Ishikawa (cell line): Measurements from ENCODE around the gene MPZL2.

Source experiments
- CEBPB ChIP-seq: IDR thresholded peaks from 2 replicates; pipeline ENCODE4 v1.6.1; 2012
- CREB1 ChIP-seq: IDR thresholded peaks from 2 replicates; pipeline ENCODE4 v1.6.1; 2012; ENCODE audit warnings: low read depth
- EGR1 ChIP-seq: IDR thresholded peaks from 2 replicates; pipeline ENCODE4 v1.6.1; 2012
- EP300 ChIP-seq: IDR thresholded peaks from 2 replicates; pipeline ENCODE4 v1.6.1; 2012; ENCODE audit warnings: borderline replicate concordance
- FOXM1 ChIP-seq: IDR thresholded peaks from 2 replicates; pipeline ENCODE4 v1.6.1; 2012; ENCODE audit warnings: low read depth, borderline replicate concordance
- NFIC ChIP-seq: IDR thresholded peaks from 2 replicates; pipeline ENCODE4 v1.6.1; 2012
- RAD21 ChIP-seq: IDR thresholded peaks from 2 replicates; pipeline ENCODE4 v1.6.1; 2012; ENCODE audit warnings: low read depth
- TAF1 ChIP-seq: IDR thresholded peaks from 2 replicates; pipeline ENCODE4 v1.6.1; 2012; ENCODE audit warnings: low read depth, mild to moderate bottlenecking
- TCF12 ChIP-seq: IDR thresholded peaks from 2 replicates; pipeline ENCODE4 v1.6.1; 2012; ENCODE audit warnings: low read depth
- TEAD4 ChIP-seq: IDR thresholded peaks from 2 replicates; pipeline ENCODE4 v1.6.1; 2012
- YY1 ChIP-seq: IDR thresholded peaks from 2 replicates; pipeline ENCODE4 v1.6.1; 2012; ENCODE audit warnings: low read depth
- ZBTB7A ChIP-seq: IDR thresholded peaks from 2 replicates; pipeline ENCODE4 v1.6.1; 2012; ENCODE audit warnings: low read depth
- TF ChIP-seq, protein P1 (sequence below): IDR thresholded peaks from 2 replicates; pipeline ENCODE4 v1.6.1; 2012; ENCODE audit warnings: low read depth, mild to moderate bottlenecking
- TF ChIP-seq, protein P2 (sequence below): IDR thresholded peaks from 2 replicates; pipeline ENCODE4 v1.6.1; 2012
- TF ChIP-seq, protein P3 (sequence below): IDR thresholded peaks from 2 replicates; pipeline ENCODE4 v1.6.1; 2012

Gene MPZL2

DNA sequence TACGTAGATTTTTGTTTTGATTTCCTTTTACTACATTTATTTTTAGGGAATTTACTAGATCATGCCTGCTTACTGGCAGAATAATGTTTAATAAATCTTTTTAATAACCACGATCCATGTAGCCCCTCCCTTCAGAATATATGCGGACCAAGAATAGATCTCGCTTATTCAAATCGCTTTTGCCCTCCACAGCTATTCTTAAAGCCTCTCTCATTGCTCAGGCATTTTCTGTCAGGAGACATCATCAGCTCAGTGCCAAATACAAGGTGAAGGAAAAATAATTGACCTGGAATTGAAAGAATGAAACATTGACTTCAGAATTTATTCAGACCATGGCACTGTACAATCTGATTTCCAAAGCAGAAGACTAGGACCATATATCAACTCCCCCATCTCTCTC is 29.3 kb downstream of the MPZL2 start:
- TF ChIP-seq EP300 (no peak), RAD21 (no peak), YY1 (no peak), ZBTB7A (no peak), CREB1 (no peak), TAF1 (no peak), NFIC (no peak), TEAD4 (no peak)
- TF ChIP-seq, protein P1, sequence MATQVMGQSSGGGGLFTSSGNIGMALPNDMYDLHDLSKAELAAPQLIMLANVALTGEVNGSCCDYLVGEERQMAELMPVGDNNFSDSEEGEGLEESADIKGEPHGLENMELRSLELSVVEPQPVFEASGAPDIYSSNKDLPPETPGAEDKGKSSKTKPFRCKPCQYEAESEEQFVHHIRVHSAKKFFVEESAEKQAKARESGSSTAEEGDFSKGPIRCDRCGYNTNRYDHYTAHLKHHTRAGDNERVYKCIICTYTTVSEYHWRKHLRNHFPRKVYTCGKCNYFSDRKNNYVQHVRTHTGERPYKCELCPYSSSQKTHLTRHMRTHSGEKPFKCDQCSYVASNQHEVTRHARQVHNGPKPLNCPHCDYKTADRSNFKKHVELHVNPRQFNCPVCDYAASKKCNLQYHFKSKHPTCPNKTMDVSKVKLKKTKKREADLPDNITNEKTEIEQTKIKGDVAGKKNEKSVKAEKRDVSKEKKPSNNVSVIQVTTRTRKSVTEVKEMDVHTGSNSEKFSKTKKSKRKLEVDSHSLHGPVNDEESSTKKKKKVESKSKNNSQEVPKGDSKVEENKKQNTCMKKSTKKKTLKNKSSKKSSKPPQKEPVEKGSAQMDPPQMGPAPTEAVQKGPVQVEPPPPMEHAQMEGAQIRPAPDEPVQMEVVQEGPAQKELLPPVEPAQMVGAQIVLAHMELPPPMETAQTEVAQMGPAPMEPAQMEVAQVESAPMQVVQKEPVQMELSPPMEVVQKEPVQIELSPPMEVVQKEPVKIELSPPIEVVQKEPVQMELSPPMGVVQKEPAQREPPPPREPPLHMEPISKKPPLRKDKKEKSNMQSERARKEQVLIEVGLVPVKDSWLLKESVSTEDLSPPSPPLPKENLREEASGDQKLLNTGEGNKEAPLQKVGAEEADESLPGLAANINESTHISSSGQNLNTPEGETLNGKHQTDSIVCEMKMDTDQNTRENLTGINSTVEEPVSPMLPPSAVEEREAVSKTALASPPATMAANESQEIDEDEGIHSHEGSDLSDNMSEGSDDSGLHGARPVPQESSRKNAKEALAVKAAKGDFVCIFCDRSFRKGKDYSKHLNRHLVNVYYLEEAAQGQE, result no peak

DNA sequence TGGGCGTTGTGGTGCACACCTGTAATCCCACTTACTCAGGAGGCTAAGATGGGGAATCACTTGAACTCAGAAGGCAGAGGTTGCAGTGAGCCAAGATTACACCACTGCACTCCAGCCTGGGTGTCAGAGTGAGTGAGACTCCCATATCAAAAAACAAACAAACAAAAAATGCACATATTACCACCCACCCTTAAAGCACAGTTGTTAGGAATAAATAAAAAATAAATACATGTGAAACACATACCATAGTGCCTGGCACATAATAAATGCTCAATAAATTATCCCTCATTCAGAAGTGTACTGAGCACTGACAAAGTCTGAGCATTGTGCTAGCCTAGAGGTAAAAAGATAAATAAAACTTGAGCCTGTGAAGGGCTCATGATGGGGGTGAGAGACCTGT is 30.2 kb downstream of the MPZL2 start:
- TF ChIP-seq YY1, result no peak
- TF ChIP-seq EP300, result no peak
- no peak for TF ChIP-seq ZBTB7A
- TF ChIP-seq, protein P1, result no peak
- TF ChIP-seq CEBPB, result no peak
- TF ChIP-seq, protein P2, sequence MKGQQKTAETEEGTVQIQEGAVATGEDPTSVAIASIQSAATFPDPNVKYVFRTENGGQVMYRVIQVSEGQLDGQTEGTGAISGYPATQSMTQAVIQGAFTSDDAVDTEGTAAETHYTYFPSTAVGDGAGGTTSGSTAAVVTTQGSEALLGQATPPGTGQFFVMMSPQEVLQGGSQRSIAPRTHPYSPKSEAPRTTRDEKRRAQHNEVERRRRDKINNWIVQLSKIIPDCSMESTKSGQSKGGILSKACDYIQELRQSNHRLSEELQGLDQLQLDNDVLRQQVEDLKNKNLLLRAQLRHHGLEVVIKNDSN, result no peak
- no peak for TF ChIP-seq NFIC
- no peak for TF ChIP-seq TEAD4
- no peak for TF ChIP-seq RAD21

DNA sequence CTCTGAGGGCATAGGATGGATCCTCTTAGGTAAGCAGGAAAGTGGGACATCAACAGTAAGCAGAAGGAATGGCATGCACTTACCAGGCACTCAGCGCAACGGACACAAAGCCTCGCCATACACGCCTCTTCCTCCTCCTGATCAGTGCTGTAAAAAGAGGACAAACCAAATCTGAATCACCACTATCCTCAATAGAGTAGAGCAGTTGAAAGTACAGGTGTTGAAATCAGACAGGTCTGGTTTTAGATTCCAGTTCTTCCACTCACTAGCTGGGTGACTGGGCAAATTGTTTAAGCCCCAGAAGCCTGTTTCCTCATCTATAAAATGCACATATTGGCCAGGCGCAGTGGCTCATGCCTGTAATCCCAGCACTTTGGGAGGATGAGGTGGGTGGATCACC is 30.7 kb downstream of the MPZL2 start:
- TF ChIP-seq, protein P3, sequence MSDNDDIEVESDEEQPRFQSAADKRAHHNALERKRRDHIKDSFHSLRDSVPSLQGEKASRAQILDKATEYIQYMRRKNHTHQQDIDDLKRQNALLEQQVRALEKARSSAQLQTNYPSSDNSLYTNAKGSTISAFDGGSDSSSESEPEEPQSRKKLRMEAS, result no peak

GRCh38 chr11:118232659-118233058 is 31.4 kb downstream of the MPZL2 start:
- TF ChIP-seq, protein P2, result no peak
- TF ChIP-seq, protein P1, result no peak
- TF ChIP-seq, protein P3, result no peak
- TF ChIP-seq TEAD4 (no peak), TCF12 (no peak), ZBTB7A (no peak), YY1 (no peak), EP300 (no peak), TAF1 (no peak), RAD21 (no peak), CEBPB (no peak), EGR1 (no peak), FOXM1 (no peak), NFIC (no peak), CREB1 (no peak)

DNA sequence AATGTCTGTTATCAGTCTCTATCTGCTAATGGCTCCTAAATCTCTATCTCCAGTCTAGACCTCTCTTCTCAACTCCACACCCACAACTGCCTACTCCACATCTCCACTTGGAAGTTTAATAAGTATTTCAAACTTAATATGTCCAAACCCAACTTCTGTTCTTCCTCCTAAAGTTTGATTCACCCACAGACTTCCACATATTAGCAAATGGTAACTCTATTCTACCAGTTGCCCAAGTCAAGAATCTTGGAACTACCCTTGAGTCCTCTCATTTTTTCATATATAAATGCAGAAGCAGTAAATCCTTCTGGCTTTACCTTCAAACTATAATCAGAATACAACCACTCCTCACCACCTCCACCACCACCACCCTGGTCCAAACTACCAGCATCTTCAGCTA is 32.6 kb downstream of the MPZL2 start:
- TF ChIP-seq TEAD4, result no peak
- TF ChIP-seq EGR1, result no peak
- TF ChIP-seq, protein P3, result no peak
- TF ChIP-seq EP300, result no peak
- TF ChIP-seq YY1, result no peak
- TF ChIP-seq, protein P2, result no peak
- no peak for TF ChIP-seq FOXM1
- TF ChIP-seq RAD21, result no peak
- no peak for TF ChIP-seq ZBTB7A
- TF ChIP-seq NFIC, result no peak
- TF ChIP-seq, protein P1, result no peak
